Measurements from ENCODE around the gene ARL5B. TPM values are rescaled to one million over a fixed set of nuclear protein-coding genes. Genes with fewer than 3 reads are reported as not detected.

The ARL5B gene
- total RNA-seq, 1 donor from 2014 or later, result 36.7 TPM

DNA sequence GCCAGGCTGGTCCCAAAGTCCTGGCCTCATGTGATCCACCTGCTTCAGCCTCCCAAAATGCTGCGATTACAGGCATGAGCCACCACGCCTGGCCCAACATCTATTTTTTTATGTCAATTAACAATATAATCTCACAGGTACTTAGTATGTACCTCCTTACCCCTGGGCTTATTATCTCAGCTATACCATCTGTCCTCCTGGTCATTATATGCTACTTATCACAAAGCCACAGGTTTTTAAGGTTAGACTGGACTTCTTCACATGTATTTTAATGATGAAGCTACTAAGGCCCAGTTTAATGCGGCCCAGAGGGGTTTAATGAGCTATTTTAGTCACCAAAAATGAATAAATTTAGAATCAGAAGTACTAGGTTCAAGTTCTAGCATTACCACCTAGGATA is 11.3 kb upstream of the ARL5B start:
- peaks cover 5% of the 10 kb centered on the region for H3K4me1 ChIP-seq (ENCODE audit: insufficient read depth, low read length)
- no peaks in the 10 kb centered on the region for H3K27me3 Mint-ChIP-seq (ENCODE audit: low read depth, unreplicated experiment)
- no peaks in the 10 kb centered on the region for H4K20me1 ChIP-seq (ENCODE audit: insufficient read depth, low read length)
- no peak overlapping the region for H3K27ac Mint-ChIP-seq (ENCODE audit: unreplicated experiment)
- no peaks in the 10 kb centered on the region for H3K9me3 ChIP-seq (ENCODE audit: insufficient read depth, low read depth, low read length)
- no peaks in the 10 kb centered on the region for H3K36me3 Mint-ChIP-seq (ENCODE audit: low read depth, unreplicated experiment)
- H3K4me1 Mint-ChIP-seq (ENCODE audit: low read depth, unreplicated experiment), result peaks cover 3% of the 10 kb centered on the region
- peaks cover 3% of the 10 kb centered on the region for H3K9me3 Mint-ChIP-seq (ENCODE audit: unreplicated experiment)
- H3K79me2 ChIP-seq (ENCODE audit: insufficient read depth, low read length), result peaks cover 24% of the 10 kb centered on the region
- H3K4me3 ChIP-seq (ENCODE audit: insufficient read depth, low read depth, low read length), result no peak overlapping the region
- DNase-seq (ENCODE audit: low read depth) (no peak), FAIRE-seq (no peak)
- TF ChIP-seq CTCF (IDR thresholded peaks at IDR 0.05; ENCODE audit: insufficient read depth, low read depth, low read length) (no peak), EZH2 (IDR thresholded peaks at IDR 0.05; ENCODE audit: insufficient read depth, low read length) (no peak)
- H2AFZ ChIP-seq (ENCODE audit: low read depth, low read length), result no peak overlapping the region
- peaks cover 5% of the 10 kb centered on the region for H3K36me3 ChIP-seq (ENCODE audit: insufficient read depth, low read length)
- no peak overlapping the region for H3K4me3 Mint-ChIP-seq (ENCODE audit: unreplicated experiment)
- H3K4me2 ChIP-seq (ENCODE audit: low read length), result no peak overlapping the region
- H3K9ac ChIP-seq (ENCODE audit: low read length), result no peak overlapping the region
- H3K27ac ChIP-seq (ENCODE audit: low read depth, low read length), result no peak overlapping the region
- no peaks in the 10 kb centered on the region for H3K27me3 ChIP-seq (ENCODE audit: insufficient read depth, low read length)

DNA sequence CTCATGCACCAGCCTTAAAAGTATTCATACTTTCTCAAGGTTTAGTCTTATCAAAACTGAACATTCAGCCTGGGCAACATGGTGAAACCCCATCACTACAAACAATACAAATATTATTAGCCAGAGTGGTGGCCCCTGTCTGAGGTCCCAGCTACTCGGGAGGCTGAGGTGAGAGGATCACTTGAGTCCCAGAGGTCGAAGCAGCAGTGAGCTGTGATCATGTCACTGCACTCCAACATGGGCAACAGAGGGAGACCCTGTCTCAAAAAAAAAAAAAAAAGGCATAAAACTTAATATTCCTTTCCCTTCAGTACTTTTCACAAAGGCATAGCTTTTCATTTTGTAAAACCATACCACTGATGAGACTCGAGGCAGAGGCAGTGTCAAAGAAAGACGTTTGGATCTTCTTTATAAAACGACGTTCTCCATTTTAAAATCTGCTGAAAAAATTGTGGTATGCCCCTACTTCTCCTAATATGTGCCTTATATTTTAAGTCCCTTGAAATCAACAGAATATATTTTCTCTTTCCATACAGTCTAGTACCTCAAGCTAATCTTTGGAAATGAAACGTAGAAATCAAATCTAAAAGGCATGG is 9.8 kb upstream of the ARL5B start:
- Mint-ChIP-seq H3K9me3 (ENCODE audit: unreplicated experiment) (peaks cover 3% of the 10 kb centered on the region), H3K27ac (ENCODE audit: unreplicated experiment) (no peak overlapping the region), H3K4me1 (ENCODE audit: low read depth, unreplicated experiment) (peaks cover 3% of the 10 kb centered on the region), H3K4me3 (ENCODE audit: unreplicated experiment) (peak overlapping the region; percentile 97), H3K36me3 (ENCODE audit: low read depth, unreplicated experiment) (no peaks in the 10 kb centered on the region), H3K27me3 (ENCODE audit: low read depth, unreplicated experiment) (no peaks in the 10 kb centered on the region)
- no peak overlapping the region for H3K27ac ChIP-seq (ENCODE audit: low read depth, low read length)
- H3K4me3 ChIP-seq (ENCODE audit: insufficient read depth, low read depth, low read length), result peak overlapping the region; percentile 6
- no peak overlapping the region for H2AFZ ChIP-seq (ENCODE audit: low read depth, low read length)
- DNase-seq (ENCODE audit: low read depth) (no peak), FAIRE-seq (no peak)
- peaks cover 5% of the 10 kb centered on the region for H3K4me1 ChIP-seq (ENCODE audit: insufficient read depth, low read length)
- no peaks in the 10 kb centered on the region for H4K20me1 ChIP-seq (ENCODE audit: insufficient read depth, low read length)
- peak overlapping the region; percentile 90 for H3K4me2 ChIP-seq (ENCODE audit: low read length)
- no peaks in the 10 kb centered on the region for H3K9me3 ChIP-seq (ENCODE audit: insufficient read depth, low read depth, low read length)
- TF ChIP-seq EZH2 (IDR thresholded peaks at IDR 0.05; ENCODE audit: insufficient read depth, low read length) (no peak), CTCF (IDR thresholded peaks at IDR 0.05; ENCODE audit: insufficient read depth, low read depth, low read length) (no peak)
- H3K9ac ChIP-seq (ENCODE audit: low read length), result no peak overlapping the region
- peaks cover 24% of the 10 kb centered on the region for H3K79me2 ChIP-seq (ENCODE audit: insufficient read depth, low read length)
- H3K27me3 ChIP-seq (ENCODE audit: insufficient read depth, low read length), result no peaks in the 10 kb centered on the region
- peaks cover 5% of the 10 kb centered on the region for H3K36me3 ChIP-seq (ENCODE audit: insufficient read depth, low read length)

- Histone ChIP-seq H3K4me1 (ENCODE audit: insufficient read depth, low read length) (peaks cover 5% of the 10 kb centered on the region), H3K4me2 (ENCODE audit: low read length) (peak overlapping the region; percentile 90), H4K20me1 (ENCODE audit: insufficient read depth, low read length) (no peaks in the 10 kb centered on the region), H3K9ac (ENCODE audit: low read length) (peak overlapping the region; percentile 92), H3K36me3 (ENCODE audit: insufficient read depth, low read length) (peaks cover 5% of the 10 kb centered on the region), H2AFZ (ENCODE audit: low read depth, low read length) (peak overlapping the region; percentile 94), H3K27ac (ENCODE audit: low read depth, low read length) (peak overlapping the region; percentile 83), H3K4me3 (ENCODE audit: insufficient read depth, low read depth, low read length) (peak overlapping the region; percentile 94), H3K79me2 (ENCODE audit: insufficient read depth, low read length) (peaks cover 24% of the 10 kb centered on the region), H3K27me3 (ENCODE audit: insufficient read depth, low read length) (no peaks in the 10 kb centered on the region), H3K9me3 (ENCODE audit: insufficient read depth, low read depth, low read length) (no peaks in the 10 kb centered on the region)
- TF ChIP-seq EZH2 (IDR thresholded peaks at IDR 0.05; ENCODE audit: insufficient read depth, low read length) (no peak), CTCF (IDR thresholded peaks at IDR 0.05; ENCODE audit: insufficient read depth, low read depth, low read length) (no peak)
- peak overlapping the region; percentile 94 for H3K27ac Mint-ChIP-seq (ENCODE audit: unreplicated experiment)
- H3K27me3 Mint-ChIP-seq (ENCODE audit: low read depth, unreplicated experiment), result no peaks in the 10 kb centered on the region
- no peaks in the 10 kb centered on the region for H3K36me3 Mint-ChIP-seq (ENCODE audit: low read depth, unreplicated experiment)
- H3K9me3 Mint-ChIP-seq (ENCODE audit: unreplicated experiment), result peaks cover 3% of the 10 kb centered on the region
- FAIRE-seq (no peak), DNase-seq (ENCODE audit: low read depth) (no peak)
- H3K4me3 Mint-ChIP-seq (ENCODE audit: unreplicated experiment), result peak overlapping the region; percentile 97
- H3K4me1 Mint-ChIP-seq (ENCODE audit: low read depth, unreplicated experiment), result peaks cover 3% of the 10 kb centered on the region
Measured at GRCh38 chr10:18650404-18650997, 8.7 kb upstream of the ARL5B start.
